Dermis blood vessel endothelial cell (primary cell): ENCODE data around the gene RAB3C. TPM values are rescaled to one million over a fixed set of nuclear protein-coding genes. Genes with fewer than 3 reads are reported as not detected.
A peak's percentile ranks its signal among the peaks of the same experiment; 100 is the strongest.

Source experiments
- DNase-seq: peaks from one replicate; pipeline ENCODE4 v3.0.0; 2010
- total RNA-seq: library from RNA; depleted of rRNA; stranded (reverse); fragments of >200 nt; gene quantifications from 2 replicates; pipeline ENCODE4 v1.2.3, GENCODE V29; 2014

RAB3C gene
- total RNA-seq, 1 donor from 2014 or later = 0.17 TPM

- no peak for DNase-seq
These were observed 253.5 kb downstream of the RAB3C start for GRCh38 chr5:58836351-58836750.

GRCh38 chr5:58838729-58839128 is 255.9 kb downstream of the RAB3C start:
- DNase-seq = no peak

DNA sequence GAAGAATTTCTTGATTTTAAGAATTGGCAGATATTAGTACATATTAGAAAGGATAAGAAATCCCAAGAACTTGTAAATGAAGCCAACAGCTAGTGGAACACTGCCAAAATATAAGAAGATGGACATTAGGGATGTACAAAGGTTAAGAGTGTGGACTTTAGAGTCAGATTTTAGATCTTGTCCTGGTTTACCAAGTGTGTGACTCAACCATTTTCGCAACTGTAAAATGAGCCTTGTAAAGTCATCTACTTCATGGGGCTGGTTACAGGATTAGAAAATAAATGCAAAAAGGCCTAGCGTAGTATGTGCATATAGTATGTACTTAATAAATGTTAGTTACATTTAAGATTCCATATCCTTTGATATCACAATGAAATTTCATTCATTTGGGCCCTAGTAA is 260.0 kb downstream of the RAB3C start:
- DNase-seq = no peak

GRCh38 chr5:58844395-58844794 is 261.5 kb downstream of the RAB3C start:
- DNase-seq = no peak

GRCh38 chr5:58847041-58847440 is 264.2 kb downstream of the RAB3C start:
- no peak for DNase-seq

- no peak for DNase-seq
These were observed 266.3 kb downstream of the RAB3C start for GRCh38 chr5:58849223-58849622.

DNA sequence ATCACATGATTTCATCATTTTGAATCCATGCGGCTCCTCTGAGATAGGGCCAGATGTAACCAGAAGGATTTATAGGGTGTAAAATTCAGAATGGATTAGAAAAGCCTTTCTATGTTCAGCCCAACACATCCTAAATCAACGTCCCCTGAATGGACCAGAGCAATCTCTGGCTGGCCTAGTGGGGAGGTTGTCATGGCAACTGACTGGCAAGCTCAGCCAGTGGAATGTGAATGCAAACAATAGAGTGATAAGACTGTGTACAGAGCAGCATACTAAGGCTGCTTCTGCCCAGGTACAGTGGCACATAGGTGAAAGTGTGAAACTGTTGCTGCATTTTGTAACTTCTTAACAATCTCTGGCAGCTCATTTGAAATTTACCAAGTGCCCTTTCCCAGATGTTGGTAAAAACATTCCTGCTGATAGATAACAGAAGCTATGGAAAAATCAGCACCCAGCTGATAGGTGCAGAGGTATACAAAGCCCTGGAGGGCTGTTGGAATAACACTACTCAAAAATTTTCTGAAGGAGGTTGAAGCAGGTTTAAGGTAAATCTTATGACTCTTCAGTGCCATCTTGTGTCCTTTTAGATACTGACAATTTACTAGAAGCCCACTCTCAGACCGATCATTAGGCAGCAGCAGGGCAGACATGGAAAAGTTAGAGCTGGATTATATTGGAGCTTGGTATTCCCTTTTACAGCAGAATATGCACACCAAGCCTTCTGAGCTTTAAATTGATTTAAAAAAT is 267.2 kb downstream of the RAB3C start:
- peak; percentile 66 for DNase-seq

GRCh38 chr5:58851153-58851552 is 268.3 kb downstream of the RAB3C start:
- no peak for DNase-seq

DNA sequence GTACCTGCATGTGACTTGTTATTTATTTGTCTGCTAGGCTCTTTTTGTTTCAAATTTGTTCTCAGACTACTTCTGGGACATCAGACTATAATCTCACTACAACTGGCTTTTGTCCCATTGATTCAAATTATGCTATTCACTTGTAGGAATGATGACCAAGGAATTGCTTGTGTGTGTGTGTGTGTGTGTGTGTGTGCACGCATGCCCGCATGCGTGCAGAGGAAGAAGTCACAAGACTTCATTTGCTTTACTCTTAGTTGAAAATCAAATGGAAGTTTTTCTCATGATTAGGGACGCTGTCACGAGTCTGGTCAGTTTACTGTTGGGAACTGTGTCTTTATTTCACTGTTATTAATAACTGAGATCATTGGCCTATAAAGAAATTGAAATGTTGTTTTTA is 268.7 kb downstream of the RAB3C start:
- DNase-seq = no peak

DNA sequence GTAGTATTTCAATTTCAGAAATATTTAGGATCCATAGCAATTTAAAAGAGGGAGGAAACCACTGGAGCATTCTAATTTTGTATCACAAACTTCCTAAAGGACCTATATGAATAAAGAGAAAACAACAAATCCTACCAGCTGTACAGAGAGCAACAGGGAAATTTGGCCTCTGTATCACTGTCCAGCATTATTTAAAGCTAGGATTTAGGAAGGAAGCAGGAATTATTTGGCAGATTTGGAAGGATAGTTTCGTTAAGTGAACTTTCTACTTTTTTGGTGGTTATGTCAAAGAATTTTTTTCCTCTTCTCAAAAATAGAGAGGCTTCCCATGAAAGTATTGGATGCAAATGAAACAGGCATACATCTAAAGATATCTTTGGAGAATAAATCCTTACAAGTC is 269.7 kb downstream of the RAB3C start:
- DNase-seq = no peak

DNA sequence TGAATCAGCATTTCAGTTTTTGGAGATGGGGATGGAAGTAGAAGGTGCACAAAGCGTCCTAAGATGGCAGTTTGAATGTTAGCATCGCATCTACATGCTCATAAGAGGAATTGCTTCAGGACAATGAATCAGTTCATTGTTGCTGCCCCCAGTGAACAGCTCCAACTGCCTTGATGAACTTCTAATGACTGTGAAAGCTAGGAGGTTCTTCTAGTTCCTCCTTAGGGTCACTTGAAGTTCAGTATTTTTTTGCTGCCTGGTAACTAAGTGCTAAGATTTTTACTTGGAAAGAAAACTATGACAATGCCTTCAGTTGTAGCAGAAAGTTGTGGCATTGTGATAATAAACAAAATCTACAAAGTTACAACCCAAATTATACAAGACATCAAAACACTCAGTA is 271.6 kb downstream of the RAB3C start:
- DNase-seq = no peak

DNA sequence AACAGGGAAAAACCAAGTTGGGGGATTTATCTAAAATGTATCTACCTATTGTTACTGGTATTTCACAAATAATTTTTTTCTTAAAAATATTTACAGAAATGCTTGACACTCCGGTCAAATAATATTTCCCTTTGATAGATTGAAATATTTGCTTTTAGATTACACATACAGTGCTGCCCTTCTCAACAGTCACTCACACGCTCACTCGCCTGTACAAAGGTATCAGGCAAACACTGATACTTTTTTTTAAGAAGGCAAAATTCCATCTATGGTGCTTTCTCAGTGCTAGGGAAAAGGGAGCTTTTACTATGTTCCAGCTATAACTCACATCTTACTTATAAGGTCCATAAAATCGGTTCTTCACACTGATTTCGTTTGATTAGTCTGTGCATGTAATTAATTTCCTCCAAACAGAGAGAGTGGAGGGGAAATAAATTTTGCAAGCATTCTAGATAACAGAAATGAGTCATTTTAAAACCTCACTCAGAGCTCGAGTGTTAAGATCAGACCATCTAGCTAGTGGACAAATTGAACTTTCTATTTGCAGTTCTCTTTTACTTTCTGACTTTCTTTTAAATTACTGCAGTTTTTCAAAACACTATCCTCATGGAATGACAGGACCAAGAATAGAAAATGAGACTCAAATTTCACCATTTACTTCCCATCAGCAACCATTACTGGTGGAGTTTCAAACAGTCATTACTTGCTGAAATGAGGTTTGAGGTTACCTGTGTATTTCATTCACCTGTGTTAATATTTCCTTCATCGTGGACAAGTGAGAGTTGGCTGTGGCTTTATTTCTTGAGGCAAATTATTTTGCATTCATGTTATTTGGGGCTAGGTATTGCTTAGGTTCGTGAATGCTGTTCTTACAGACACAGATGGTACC is 273.2 kb downstream of the RAB3C start:
- DNase-seq = no peak

DNA sequence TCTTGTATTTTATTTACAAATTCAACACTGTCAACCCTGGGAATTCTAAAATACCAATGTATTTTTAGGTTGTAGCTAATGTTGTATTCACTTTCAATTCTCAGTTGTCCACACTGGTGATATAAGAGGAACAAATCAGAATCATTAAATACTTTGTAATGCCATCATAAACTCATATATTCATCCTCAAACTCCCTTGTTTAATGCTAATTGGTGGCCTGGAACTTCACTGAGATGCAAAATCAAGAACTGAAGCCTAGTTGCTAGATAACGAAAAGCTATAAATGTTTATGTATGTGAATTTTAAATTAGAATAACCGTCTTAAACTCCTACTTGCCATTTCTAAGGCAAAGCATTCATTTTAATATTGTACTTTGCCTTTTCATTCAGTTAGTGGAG is 274.7 kb downstream of the RAB3C start:
- no peak for DNase-seq

DNA sequence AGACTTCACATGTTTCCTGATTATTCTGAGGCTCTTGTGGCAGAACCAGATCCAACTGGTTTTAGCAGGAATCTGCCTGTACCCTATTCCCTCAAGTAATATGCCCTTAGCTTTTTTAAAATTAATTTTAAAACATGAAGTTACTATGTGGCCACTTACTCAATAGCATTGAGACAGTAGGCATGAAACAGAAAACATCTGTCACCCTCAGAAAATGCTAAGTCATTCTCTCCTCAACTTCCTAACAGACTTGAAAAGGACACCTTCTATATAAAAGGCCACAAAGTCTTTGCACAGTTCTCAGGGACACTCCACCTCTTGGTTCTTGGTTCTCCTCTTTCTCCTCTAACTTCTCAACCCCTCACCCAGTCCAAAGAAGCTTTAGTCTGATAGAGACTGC is 277.8 kb downstream of the RAB3C start:
- no peak for DNase-seq

DNA sequence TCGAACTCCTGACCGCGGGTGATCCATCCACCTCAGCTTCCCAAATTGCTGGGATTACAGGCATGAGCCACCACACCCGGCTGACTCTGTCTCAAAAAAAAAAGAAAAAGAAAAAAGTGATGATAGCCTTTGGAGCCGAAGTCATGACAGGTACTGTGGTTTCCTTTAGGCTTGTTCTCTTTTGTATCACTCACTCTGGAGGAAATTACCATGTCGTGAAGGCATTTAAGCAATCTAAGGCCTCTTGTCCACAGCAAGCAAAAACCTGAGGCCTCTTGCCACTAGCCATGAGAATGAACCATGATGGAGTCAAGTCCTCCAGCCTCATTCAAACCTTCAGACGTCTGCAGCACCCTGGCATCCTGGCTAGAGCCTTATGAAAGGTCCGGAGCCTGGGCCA is 286.1 kb downstream of the RAB3C start:
- no peak for DNase-seq

DNA sequence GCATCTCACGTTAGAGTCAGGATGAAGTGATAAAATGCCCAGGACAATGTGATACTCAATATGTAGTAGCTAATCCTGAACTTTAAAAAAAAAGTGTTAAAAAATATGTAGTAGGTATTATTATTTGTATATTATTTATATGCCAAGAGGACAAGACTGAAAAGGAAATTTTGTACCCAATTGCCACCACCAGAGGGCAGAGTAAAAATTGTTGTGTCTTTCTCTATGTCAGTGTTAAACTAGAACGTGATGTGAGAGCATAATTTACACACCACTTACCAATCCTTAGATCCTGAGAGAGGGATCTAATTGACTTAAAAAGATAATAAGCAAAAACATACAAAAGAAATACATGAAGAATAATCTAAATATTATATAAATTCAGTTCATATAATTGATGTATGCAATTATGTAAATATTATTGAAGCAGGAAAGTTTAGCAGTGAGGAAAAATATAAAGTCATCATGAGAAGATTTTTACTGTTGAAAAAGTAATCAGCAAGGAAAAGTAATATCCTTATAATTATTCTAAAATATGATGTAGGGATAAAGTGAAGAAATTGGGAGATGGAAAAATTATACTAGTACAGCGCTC is 288.9 kb downstream of the RAB3C start:
- peak; percentile 68 for DNase-seq

- no peak for DNase-seq
These were observed 289.9 kb downstream of the RAB3C start for GRCh38 chr5:58872670-58873273.

DNA sequence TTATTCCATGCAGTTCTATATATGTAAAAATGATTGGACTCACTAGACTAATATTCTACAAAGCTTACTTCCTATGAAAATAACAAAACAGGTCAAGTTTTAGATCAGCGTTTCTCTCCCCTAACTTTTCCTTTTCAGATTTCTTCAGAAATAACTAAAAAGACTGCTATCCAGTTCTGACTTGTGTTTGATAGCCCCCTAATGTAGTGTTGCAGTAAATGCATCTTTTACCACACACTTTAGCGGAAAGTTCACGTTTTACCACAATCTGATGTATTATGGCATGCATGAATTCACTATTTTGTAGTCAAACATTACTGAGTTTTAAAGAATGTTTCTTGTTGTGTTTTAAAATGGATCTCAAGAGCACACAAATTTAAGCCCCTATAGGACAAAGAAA is 292.7 kb downstream of the RAB3C start:
- DNase-seq = no peak

DNA sequence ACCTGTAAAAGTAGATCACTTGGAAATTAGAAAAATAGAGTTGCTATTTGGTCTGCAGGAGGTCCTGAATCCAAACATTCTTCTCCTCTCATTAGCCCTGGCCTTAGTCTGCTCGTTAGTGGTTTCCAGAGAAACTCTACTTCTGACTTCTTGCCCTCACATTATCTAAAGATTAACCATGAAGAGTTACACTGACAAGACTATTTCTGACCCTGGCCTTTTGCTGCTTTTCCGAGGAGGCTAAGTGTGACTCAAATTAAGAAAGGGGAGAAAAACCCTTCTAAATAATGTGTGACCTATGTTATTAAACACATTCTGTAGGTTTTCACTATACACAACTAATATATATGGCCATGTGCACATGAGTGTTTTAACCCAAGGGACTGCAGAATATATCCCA is 302.4 kb downstream of the RAB3C start:
- no peak for DNase-seq

DNA sequence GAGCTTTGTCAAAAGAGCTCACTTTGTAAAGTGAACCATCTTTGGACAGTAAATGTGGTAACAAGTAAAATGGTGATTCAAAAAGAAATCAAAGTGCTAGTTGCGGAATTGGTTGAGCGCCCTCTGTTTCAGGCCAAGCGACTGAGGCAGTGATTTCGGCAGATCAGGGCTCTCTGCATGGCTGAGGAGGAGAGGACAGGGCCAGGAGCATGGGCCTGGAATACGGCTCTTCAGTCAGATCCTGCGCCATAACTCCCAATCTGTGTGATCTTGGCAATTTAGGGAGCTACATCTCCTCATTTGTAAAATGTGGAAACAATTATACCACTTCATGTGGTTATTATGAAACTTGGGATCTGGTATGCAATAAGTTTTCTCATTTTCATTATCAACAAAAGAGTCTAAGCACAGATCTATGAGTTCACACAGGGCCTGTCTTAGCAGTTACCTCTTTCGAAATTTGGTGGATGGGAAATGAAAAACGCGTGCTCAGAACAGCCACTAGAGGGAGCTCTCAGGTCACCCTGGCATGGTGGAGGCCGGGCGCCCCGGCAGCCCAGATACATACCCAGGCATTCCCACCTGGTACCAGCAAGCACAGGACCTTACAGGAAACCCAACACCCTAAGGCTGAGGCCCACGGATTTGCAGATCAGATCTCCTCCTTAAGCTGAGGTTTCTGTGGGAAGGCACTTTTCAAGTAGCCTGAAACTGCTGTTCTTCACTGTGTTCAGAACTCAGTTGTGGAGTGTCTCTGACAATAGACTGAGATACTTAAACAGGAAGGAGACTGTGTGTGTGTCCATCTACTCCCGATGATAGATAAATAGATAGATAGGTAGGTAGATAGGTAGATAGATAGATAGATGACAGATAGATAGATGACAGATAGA is 303.7 kb downstream of the RAB3C start:
- peak; percentile 68 for DNase-seq

DNA sequence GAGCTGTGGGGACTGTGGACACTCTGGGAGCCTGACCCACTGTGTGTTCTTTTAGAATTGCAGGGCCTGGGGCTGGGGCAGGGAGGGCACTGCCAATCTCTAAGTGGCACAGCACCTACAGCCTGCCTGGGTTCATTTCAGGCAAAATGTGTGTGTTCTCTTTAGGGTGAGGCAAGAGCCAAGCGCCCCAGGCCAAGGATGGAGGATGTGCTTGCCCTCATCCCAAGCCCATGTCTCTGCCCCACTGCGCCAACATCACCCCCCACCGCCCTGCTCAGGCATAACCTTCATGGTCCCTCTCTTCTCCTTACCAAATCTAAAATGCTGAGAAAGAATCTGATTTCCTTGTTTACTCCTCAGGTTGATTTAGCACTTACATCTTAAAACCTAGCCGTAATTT is 304.4 kb downstream of the RAB3C start:
- DNase-seq = no peak

- DNase-seq = peak; percentile 10
These were observed 305.0 kb downstream of the RAB3C start for GRCh38 chr5:58887721-58888409.
